ENCODE data around the gene DNAJC8.

DNAJC8 gene

GRCh38 chr1:28249013-28249865 lies 16.4 kb upstream of the DNAJC8 start:
- Histone ChIP-seq H3K9me3 (replicated peaks in 1 of 2; ENCODE audit: control insufficient read depth in 2 of 2, insufficient read depth in 1 of 2, low read depth in 1 of 2, low read length in 2 of 2) (no peaks in the 10 kb centered on the region), H3K4me3 (ENCODE audit: low read length in 2 of 2) (no peak overlapping the region), H3K18ac (ENCODE audit: low read length) (no peak overlapping the region), H3K23ac (ENCODE audit: low read depth, low read length, poor library complexity) (no peak overlapping the region), H2AK5ac (ENCODE audit: low read depth, low read length) (no peak overlapping the region), H3K4ac (ENCODE audit: low read length) (no peak overlapping the region), H2AFZ (ENCODE audit: low read length) (peak overlapping the region; percentile 87), H3K36me3 (replicated peaks in 1 of 2; ENCODE audit: control insufficient read depth in 2 of 2, insufficient read depth in 2 of 2, low read length in 2 of 2) (no peaks in the 10 kb centered on the region), H4K8ac (ENCODE audit: low read depth, low read length) (no peak overlapping the region), H2BK12ac (ENCODE audit: low read length) (no peak overlapping the region), H4K91ac (ENCODE audit: low read depth, low read length, poor library complexity) (no peak overlapping the region), H2BK5ac (ENCODE audit: low read length) (no peak overlapping the region), H3K27me3 (ENCODE audit: control insufficient read depth in 3 of 3, insufficient read depth in 3 of 3, low read depth in 1 of 3, low read length in 3 of 3) (no peaks in the 10 kb centered on the region), H3K79me1 (ENCODE audit: low read depth, low read length) (no peaks in the 10 kb centered on the region), H3K14ac (ENCODE audit: low read length) (no peak overlapping the region), H3K4me1 (ENCODE audit: control insufficient read depth in 2 of 2, insufficient read depth in 1 of 2, low read depth in 1 of 2, low read length in 2 of 2) (peaks cover 8% of the 10 kb centered on the region in 2 donors), H3K9ac (ENCODE audit: low read depth, low read length, poor library complexity) (no peak overlapping the region), H2BK120ac (ENCODE audit: low read depth, low read length) (no peak overlapping the region), H2BK15ac (ENCODE audit: low read length) (no peak overlapping the region), H3K4me2 (ENCODE audit: insufficient read depth, low read length, poor library complexity, severe bottlenecking) (no peak overlapping the region), H3K27ac (replicated peaks; ENCODE audit: low read length) (no peak overlapping the region)
- WGBS, 2 donors (ENCODE audit: extremely low coverage in 2 of 2, insufficient read length in 2 of 2, insufficient replicate concordance in 1 of 2) = no CpG with 5 or more reads among the region's 3 CpGs
- DNase-seq (ENCODE audit: low spot score) = peak; percentile 27

GRCh38 chr1:28248273-28249012 lies 15.6 kb upstream of the DNAJC8 start:
- Histone ChIP-seq H3K4me3 (ENCODE audit: low read length in 2 of 2) (peak overlapping the region in 1 of 2 donors; percentile 29), H3K79me1 (ENCODE audit: low read depth, low read length) (no peaks in the 10 kb centered on the region), H3K4ac (ENCODE audit: low read length) (no peak overlapping the region), H2BK5ac (ENCODE audit: low read length) (no peak overlapping the region), H2BK15ac (ENCODE audit: low read length) (no peak overlapping the region), H3K23ac (ENCODE audit: low read depth, low read length, poor library complexity) (no peak overlapping the region), H3K4me2 (ENCODE audit: insufficient read depth, low read length, poor library complexity, severe bottlenecking) (no peak overlapping the region), H3K36me3 (replicated peaks in 1 of 2; ENCODE audit: control insufficient read depth in 2 of 2, insufficient read depth in 2 of 2, low read length in 2 of 2) (no peaks in the 10 kb centered on the region), H3K9me3 (replicated peaks in 1 of 2; ENCODE audit: control insufficient read depth in 2 of 2, insufficient read depth in 1 of 2, low read depth in 1 of 2, low read length in 2 of 2) (no peaks in the 10 kb centered on the region), H4K8ac (ENCODE audit: low read depth, low read length) (no peak overlapping the region), H2AK5ac (ENCODE audit: low read depth, low read length) (no peak overlapping the region), H3K9ac (ENCODE audit: low read depth, low read length, poor library complexity) (no peak overlapping the region), H3K14ac (ENCODE audit: low read length) (no peak overlapping the region), H2BK12ac (ENCODE audit: low read length) (no peak overlapping the region), H3K18ac (ENCODE audit: low read length) (no peak overlapping the region), H3K27ac (replicated peaks; ENCODE audit: low read length) (peak overlapping the region; percentile 13), H2AFZ (ENCODE audit: low read length) (peak overlapping the region; percentile 87), H3K27me3 (ENCODE audit: control insufficient read depth in 3 of 3, insufficient read depth in 3 of 3, low read depth in 1 of 3, low read length in 3 of 3) (no peaks in the 10 kb centered on the region), H4K91ac (ENCODE audit: low read depth, low read length, poor library complexity) (no peak overlapping the region), H2BK120ac (ENCODE audit: low read depth, low read length) (no peak overlapping the region), H3K4me1 (ENCODE audit: control insufficient read depth in 2 of 2, insufficient read depth in 1 of 2, low read depth in 1 of 2, low read length in 2 of 2) (peaks cover 8% of the 10 kb centered on the region in 2 donors)
- DNase-seq (ENCODE audit: low spot score) = peak; percentile 79
- WGBS, 2 donors (ENCODE audit: extremely low coverage in 2 of 2, insufficient read length in 2 of 2, insufficient replicate concordance in 1 of 2) = no CpG with 5 or more reads among the region's 12 CpGs

- Histone ChIP-seq H3K27ac (replicated peaks; ENCODE audit: low read length) (peak overlapping the region; percentile 13), H2AFZ (ENCODE audit: low read length) (peak overlapping the region; percentile 87), H3K14ac (ENCODE audit: low read length) (no peak overlapping the region), H3K4ac (ENCODE audit: low read length) (no peak overlapping the region), H3K9me3 (replicated peaks in 1 of 2; ENCODE audit: control insufficient read depth in 2 of 2, insufficient read depth in 1 of 2, low read depth in 1 of 2, low read length in 2 of 2) (no peaks in the 10 kb centered on the region), H3K79me1 (ENCODE audit: low read depth, low read length) (no peaks in the 10 kb centered on the region), H3K4me1 (ENCODE audit: control insufficient read depth in 2 of 2, insufficient read depth in 1 of 2, low read depth in 1 of 2, low read length in 2 of 2) (peaks cover 8% of the 10 kb centered on the region in 2 donors), H3K4me3 (ENCODE audit: low read length in 2 of 2) (peak overlapping the region in 1 of 2 donors; percentile 37), H3K23ac (ENCODE audit: low read depth, low read length, poor library complexity) (no peak overlapping the region), H3K4me2 (ENCODE audit: insufficient read depth, low read length, poor library complexity, severe bottlenecking) (no peak overlapping the region), H2AK5ac (ENCODE audit: low read depth, low read length) (no peak overlapping the region), H4K91ac (ENCODE audit: low read depth, low read length, poor library complexity) (no peak overlapping the region), H2BK120ac (ENCODE audit: low read depth, low read length) (no peak overlapping the region), H3K36me3 (replicated peaks in 1 of 2; ENCODE audit: control insufficient read depth in 2 of 2, insufficient read depth in 2 of 2, low read length in 2 of 2) (peaks cover 0 to 3% of the 10 kb centered on the region in 2 donors), H2BK12ac (ENCODE audit: low read length) (no peak overlapping the region), H3K18ac (ENCODE audit: low read length) (no peak overlapping the region), H3K27me3 (ENCODE audit: control insufficient read depth in 3 of 3, insufficient read depth in 3 of 3, low read depth in 1 of 3, low read length in 3 of 3) (no peaks in the 10 kb centered on the region), H2BK5ac (ENCODE audit: low read length) (no peak overlapping the region), H3K9ac (ENCODE audit: low read depth, low read length, poor library complexity) (no peak overlapping the region), H4K8ac (ENCODE audit: low read depth, low read length) (no peak overlapping the region), H2BK15ac (ENCODE audit: low read length) (no peak overlapping the region)
- WGBS, 2 donors (ENCODE audit: extremely low coverage in 2 of 2, insufficient read length in 2 of 2, insufficient replicate concordance in 1 of 2) = no CpG with 5 or more reads among the region's 11 CpGs
- DNase-seq (ENCODE audit: low spot score) = no peak
Observed at GRCh38 chr1:28247612-28248272, 14.9 kb upstream of the DNAJC8 start.
